HG03064 (cell line): Measurements from ENCODE around the gene SPEF1.
"Not testable (repeated sequence)": the region's sequence is repeated elsewhere in the genome, so short reads cannot be mapped to it uniquely, and the experiment has no call there.

ENCODE experiments used
- ATAC-seq: cut with Tn5 transposase; IDR thresholded peaks from one replicate; pipeline ENCODE4 v1.9.1; 2021; ENCODE audit warnings: low read depth; ENCODE audit not compliant: unreplicated experiment

The SPEF1 gene

DNA sequence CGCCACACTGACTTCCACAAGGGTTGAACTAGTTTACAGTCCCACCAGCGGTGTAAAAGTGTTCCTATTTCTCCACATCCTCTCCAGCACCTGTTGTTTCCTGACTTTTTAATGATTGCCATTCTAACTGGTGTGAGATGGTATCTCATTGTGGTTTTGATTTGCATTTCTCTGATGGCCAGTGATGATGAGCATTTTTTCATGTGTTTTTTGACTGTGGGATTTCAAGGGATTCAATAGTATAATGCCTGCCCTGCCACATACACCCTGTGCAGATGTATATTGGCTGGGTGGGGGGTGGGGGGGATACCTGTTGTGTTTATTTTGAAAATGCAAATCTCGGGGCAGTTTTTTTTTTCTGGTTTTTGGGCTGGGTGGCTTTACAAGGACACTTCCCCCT is 12.9 kb upstream of the SPEF1 start:
- not testable (repeated sequence) for ATAC-seq

DNA sequence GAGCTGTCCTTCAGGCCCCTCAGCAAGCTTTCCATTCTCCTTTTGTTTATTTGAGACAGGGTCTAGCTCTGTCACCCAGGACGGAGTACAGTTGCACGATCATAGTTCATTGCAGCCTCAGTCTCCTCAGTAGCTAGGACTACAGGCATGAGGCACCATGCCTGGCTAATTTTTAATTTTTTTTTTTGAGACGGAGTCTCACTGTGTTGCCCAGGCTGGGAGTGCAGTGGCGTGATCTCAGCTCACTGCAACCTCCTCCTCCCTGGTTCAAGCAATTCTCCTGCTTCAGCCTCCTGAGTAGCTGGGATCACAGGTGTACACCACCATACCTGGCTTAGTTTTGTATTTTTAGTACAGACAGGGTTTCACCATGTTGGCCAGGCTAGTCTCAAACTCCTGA is 8.0 kb upstream of the SPEF1 start:
- ATAC-seq, result not testable (repeated sequence)

DNA sequence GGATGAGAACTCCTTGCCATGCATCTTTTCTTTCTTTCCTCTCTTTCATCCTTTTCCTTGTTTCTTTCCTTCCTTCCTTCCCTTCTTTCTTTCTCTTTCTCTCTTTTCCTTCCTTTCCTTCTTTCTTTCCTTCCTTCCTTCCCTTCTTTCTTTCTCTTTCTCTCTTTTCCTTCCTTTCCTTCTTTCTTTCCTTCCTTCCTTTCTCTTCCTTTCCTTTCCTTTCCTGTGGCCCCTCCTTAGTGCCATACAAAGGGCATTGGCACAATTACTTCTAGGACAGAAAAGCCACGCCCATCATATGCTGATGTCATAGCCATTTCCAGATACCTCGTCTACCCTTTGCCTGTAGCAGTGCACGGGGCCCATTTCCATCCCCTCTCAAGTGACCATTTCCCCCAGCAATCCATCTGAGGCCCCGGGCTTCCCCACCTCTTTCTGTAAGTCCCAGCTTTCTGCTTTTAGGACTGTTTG is 7.5 kb upstream of the SPEF1 start:
- ATAC-seq, result no peak

DNA sequence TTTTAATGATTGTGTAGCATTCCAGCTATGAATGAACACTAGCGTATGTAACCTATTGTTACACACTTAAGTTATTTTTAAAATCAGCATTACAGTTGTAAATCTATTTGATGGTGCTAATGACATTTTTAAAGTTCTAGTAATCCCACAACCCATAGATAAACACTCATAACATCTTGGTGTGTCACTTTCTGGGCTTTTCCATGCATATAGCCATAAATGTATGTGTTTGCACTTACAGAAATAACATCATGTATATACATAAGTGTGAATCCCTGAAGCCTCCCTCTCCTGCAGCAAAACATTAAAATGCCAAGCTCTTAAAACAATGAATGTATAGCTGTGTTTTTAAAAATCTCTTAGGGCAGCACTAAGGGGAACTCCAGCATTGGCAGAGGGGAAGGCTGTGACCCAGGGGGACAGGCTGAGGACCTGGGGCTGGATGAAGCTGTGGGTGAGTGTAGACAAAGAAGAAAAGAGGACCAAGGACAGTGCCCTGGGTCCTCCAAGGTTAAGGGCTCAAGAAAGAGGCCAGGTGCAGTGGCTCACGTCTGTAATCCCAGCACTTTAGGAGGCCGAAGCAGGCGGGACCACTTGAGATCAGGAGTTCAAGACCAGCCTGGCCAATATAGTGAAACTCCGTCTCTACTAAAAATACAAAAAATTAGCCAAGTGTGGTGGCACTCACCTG is 6.2 kb upstream of the SPEF1 start:
- ATAC-seq, result no peak

DNA sequence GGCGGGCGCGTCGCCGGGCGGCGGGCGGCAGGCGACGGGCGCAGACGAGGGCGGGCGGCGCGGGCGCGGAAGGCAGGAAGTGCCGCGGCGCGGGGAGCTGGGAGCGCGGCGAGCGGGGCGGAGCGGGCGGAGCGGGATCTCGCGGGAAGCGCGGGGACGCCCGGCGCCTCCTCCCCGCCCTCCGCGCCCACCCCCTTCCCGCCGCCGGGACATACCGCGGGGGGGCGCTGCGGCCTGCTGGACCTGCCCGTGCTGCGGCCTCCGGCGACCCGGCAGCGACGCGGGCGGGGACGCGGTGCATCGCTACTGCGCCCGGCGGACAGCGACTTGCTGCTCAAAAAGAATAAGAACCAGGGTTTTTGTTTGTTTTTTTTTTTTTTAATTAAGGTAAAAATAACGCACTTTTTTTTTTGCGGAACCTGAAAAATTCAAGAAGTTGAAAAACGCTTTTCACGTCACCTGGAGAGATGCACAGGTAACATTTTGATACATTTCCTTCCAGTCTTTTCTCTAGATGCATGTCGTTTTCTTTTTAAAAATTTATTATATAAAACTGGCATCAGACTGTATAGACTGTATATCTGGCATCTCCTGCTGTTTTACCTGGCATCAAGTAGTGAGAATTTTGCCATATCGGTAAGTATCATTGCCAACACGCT is 5.5 kb upstream of the SPEF1 start, which contains the start of gene CENPB:
CENPB (minus strand) TSS at position 76 of the 659 bp plus-strand sequence. CDS start 257 bp downstream, outside the sequence.
- ATAC-seq, result peak; percentile 64

DNA sequence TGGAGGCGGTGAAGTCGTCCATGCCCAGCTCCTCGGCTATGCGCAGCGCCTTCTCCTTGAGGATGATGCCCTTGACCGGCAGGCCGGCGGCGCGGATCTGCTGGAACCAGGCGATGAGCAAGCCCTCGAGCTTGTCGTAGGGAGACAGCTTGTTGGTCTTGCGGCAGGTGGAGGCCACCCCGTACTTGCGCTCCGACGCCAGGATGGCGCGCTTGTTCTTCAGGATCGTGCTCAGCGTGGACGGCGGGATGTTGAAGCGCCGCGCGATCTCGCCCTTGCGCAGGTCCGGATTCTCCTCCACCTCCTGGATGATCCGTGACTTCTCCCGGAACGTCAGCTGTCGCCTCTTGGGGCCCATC is 4.9 kb upstream of the SPEF1 start:
- ATAC-seq, result peak; percentile 18

DNA sequence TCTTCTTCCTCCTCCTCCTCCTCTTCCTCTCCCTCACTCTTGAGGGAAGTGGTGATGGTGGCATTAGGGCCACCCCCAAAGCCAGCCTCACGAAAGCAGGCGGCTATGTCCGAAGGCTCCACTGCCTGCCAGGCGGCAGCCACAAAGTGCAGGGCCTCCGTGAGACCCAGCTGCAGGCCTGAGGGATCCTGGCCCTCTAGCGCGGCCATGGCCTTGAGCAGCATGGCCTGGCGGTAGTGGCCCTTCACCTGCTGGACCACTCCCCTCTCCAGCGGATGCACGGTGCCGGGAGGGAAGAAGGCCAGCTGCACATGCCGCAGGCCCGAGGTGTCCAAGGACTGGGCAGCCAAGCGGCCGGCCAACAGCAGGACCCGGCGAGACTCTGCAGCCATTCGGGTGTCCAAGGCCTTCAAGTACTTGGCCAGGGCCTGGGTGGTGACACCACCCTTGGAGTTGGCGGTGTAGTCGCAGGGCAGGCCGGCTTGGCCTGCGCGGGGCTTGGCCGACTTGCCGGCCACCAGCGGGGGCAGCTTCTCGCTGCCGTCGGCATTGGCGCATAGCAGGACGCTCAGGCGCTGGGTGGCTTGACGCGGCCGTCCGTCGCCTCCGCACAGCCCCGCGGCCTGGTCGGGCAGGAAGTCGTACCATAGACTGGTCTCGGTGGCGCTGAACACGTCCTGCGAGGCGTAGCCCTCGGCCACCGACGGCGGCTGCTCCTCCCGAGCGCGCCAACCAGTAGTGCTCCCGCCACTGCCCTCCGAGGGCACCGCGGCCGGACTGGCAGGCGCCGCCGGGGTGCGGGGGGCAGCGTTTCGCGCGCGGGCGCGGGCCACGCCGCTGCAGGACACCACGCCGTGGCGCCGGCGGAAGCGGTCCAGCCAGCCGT is 4.2 kb upstream of the SPEF1 start:
- no peak for ATAC-seq

DNA sequence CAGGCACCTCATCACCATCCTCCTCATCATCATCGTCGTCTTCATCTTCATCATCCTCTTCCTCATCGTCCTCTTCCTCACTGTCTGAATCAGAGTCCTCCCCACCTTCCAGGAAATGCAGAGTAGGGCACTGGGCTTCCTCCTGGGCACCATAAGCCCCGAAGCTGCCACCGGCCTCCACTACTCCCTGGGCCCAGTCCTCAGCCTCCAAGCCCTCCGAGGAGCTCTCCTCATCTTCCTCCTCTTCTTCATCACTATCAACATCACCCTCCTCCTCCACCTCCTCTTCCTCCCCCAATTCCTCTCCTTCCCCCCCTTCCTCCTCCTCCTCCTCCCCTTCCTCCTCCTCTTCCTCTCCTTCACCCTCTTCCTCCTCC is 3.6 kb upstream of the SPEF1 start:
- ATAC-seq, result no peak

DNA sequence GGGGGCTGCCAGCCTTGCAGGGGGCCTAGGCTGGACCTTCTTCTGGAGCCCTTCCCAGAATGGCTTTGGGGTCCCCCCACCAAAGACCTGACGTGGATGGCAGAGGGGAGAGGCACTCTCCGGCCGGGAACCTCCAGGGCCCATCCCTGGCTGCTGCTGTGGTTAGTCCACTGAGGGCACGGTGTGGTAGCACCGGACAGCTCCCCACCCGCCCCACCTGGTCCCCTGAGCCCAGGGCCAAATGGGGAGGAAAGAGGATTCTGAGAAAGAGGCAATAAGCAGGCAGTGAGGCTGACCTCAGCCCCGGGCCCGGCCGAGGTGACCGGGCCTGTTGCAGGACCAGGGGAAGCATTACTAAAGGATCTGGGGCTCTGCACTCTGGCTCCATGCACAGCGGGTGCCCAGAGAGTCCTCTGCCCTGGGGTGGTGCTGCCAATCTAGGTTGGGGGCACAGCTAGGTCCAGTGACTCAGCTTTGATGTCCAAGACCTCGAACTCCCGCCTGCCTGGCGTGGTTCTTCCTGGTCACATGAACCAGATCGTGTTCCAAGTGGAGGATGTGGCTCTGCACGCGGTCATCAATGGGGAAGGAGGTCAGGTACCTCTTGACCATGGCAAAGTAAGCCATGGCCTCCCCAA is 3.1 kb upstream of the SPEF1 start:
- ATAC-seq, result no peak

DNA sequence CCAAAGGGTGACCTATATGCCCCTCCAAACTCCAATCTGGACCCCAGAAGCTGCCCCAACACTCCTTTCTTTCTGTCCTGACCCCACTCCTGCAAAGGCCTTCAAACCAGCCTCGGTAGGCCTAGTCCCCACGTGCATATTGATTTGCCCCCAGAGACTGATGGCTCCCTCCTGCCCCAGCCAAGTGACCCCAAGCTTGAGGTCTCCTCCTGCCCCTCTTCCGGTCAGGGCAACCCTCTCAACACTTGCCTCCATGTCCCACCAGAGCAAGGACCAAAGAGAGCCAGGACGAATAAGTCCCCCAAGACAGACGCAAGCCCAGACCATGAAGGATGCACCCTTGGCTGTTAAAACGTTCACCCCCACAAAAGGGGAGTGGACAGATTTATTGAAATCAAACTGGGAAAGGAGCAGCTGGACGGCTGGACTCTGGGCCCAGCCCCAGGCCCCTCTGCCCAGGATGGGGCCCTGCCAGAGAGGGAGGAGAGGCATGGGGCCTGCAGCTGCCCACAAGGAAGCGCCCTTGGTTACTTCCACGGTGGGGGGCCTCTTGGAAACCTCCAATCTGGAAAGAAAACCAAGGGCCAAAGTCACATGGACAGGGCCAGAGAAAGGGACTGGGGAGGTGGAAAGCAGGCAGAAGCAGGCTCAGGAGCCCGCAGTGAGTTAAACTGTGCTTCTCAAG is 2.4 kb upstream of the SPEF1 start:
- ATAC-seq, result no peak

DNA sequence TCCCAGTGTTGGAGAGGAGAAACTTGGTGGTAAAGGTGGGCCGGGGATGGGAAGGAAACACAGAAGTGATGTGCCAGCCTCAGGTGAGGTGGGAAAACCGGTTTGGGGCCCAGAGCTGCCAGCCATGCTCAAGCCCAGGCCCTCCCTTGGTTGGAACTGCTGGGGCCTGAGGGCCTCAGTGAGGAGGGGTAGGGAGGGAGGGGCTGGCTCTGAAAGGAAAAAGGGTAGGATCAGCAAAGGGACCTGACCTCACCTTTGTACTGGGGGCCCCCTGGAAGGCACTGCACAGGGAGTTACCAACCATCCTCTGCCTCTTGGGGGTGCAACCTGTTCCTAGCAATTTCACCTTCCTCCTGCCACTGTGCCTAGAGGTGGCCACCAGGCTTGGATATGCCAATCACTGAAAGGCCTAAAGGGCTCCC is 1.8 kb upstream of the SPEF1 start:
- ATAC-seq, result no peak

DNA sequence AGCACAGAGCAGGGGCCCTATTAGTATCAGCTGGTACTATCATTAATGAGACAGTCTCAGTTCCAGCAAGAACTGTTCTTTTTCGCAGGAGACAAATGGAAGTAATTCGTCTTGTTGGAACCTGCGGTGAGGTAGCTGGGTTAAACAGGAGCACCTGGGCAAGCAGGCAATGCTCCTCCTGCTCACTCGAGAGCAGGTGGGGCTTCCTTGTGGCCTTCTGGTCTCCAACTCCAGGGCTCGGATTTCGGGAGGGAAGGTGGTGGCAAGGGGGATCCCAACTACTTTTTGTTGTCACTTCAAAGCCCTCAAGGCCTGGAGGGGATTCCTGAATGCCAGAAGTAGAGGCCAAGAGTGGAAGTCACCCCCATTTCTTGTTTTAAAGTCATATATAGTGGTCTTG is 1.3 kb upstream of the SPEF1 start:
- no peak for ATAC-seq

DNA sequence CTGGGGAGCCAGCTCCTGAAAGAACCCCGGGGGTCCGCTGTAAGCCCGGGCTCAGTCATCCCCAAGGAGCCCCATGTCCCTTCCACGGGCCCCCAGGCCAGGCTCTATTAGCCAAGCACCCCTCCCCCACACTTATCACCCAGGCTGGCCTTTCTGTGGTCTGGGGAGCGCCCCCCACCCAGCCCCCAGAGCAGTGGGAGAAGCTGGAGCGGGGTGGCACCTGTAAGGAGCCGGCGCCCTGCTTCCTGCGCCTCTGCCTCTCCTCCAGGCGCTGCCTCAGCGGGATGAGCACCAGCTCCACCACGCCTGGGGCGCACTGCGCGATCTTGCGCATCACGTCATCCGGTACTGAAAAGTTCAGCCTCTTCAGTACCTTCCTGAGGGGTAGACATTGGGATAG is 2.3 kb downstream of the SPEF1 start:
- no peak for ATAC-seq

DNA sequence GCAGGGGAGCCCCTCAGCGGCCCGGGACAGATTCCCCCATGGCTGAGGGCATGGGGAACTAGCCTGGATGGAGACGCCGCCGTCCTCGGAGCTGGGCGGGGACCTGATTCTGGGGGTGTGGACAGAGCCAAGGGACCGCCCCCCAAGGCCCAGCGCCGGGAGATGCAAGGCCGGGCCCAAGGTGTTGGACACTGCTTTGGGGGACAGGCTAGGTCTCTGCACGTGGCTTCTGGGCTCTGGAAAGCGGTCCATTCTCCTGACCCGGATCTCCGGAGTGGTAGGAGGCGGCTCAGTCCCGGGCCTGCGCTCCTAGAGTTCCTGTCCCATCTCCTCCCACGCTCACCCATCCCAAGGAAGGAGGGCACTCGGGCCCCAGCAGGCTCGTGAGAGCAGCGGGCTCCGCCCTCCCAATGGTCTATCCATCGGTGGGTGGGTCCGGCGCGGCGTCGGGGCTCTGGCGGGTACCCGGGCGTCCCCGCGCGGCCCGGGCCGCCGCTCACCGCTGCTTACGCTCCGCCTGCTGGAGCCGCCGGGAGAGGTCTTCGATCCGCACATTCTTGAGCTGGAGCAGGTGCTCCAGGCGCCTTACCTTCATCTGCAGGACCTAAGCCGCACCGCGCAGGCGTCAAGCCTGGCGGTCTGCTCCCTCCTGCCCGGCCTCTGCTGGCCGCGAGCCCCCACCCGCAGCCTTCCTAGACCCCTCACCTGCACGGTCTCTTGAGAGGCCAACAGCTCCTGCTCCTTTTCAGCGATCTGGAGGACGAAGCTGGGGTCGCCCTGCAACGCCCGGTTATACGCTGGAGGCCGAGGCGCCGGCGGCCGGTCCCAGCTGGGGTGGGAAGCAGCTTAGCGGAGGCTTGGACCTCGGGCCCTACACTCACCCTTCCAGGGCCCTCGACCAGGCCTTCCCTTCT is 3.3 kb downstream of the SPEF1 start:
- no peak for ATAC-seq

DNA sequence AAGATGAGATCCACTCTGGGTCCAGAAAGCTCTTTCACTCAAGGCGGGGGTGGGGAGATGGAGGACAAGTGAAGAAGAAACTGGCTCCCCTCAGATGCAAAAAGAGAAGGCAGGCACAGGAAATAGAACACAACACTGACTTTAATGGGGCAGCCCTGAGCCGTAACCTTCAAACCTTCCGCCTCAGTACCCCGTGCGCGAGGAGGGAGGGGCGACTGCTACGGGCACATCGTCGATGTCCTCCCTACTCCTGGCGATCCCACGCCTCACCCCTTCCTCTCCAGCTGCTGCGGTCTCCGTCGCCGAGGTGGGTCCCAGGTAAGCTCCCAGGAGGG is 3.9 kb downstream of the SPEF1 start:
- no peak for ATAC-seq

DNA sequence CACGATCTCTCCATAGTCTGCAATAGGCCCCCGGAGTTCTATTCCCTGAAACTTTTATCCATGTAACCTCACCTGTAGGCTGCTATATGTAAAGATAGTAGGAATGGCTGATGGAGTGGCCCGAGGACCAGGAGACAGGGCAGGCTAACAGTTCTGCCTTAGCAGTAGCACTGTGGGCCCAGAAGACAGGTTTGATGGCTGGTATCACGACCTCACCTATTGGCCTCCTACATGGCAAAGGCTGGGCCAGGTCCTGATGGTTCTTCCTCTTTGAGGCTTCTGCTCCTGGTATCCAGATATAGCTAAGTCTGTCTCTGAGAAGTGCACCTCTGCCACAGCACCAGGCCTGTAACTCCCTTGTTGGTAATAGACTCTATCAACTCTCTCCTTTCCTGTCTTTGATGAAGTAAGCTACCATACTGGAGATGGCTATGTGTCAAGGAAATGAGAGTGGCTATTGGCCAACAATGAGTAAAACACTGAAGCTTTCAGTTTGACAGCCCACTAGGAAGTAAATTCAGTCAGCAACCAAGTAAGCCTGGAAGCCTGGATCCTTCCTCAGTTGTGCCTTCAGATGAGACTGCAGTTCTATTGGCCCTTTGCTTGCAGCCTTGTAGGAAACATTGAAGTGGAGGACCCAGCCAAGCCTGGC is 5.7 kb downstream of the SPEF1 start:
- ATAC-seq, result no peak

DNA sequence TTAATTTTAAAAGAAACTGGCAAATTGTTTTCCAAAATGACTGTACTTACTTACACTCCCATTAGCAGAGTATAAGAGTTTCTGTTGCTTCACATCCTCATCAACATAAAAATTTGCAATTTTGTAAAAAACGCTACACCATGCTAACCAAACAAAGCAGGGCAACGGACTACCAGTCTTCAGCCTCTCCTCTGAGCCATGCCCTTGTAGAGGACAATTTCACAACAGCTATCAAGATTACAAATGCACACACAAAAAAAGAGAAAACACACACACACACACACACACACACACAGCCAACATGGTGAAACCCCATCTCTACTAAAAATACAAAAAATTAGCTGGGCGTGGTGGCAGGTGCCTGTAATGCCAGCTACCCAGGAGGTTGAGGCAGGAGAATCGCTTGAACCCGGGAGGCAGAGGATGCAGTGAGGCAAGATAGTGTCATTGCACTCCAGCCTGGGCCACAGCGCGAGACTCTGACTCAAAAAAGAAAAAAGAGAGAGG is 9.6 kb downstream of the SPEF1 start:
- no peak for ATAC-seq

DNA sequence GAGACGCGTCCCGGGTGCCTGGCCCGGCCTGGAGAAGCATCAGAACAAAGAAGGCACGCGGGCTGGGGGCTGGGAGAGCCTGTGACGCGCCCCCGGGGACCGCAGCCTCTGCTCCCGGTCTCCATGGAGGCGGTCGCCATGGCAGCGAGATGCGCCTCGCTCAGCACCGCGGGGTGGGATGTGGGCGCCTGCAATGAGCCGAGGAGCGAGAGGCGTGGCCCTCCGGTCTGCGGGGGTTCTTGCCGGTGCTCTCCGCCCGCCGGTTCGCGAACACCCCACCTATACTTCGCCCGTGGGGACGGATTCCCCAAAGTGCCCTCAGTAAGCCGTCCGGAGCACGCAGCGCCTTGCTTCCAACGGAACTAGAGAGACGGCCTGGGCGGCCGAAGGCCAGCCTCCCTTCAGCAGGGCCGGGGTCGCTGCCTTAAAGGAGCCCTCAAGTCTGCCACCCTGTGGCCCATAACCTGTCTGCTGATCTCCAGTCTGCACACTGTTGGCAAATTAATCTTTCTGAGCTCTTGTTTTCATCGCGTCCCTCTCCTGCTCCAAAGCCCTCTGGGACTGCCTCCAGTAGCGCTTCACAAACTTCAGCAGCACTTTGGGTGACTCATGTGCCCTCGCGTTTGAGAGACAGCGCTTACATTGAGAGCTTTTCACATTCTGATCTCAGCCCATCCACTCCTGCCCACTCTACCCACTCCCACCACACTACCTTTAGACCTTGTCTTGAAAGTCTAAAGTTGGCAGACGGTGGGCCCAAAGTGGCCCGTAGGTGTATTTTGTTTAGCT is 12.7 kb downstream of the SPEF1 start:
- ATAC-seq, result peak; percentile 28
